GM12878 (cell line): ENCODE results near the gene GUCY1A2. TPM values are rescaled to one million over a fixed set of nuclear protein-coding genes. Genes with fewer than 3 reads are reported as not detected.

Experiments
- ATAC-seq: fragments of 200-7000 bp; cut with Tn5 transposase; 3 replicates; pipeline ENCODE4 v1.9.1; 2020; ENCODE audit warnings: mild to moderate bottlenecking, moderate library complexity
- BruUV-seq: library from RNA; stranded (reverse); fragments of 400-500 nt; replicated peaks from 2 replicates; lab custom pipeline; 2021; lab: Mats Ljungman, UMichigan
- CTCF ChIA-PET: fragments of 300-600 bp; sonication (Branson Sonifier 250); formaldehyde crosslinking; extraction: SDS; loops from one replicate; lab custom pipeline; 2021; ENCODE audit warnings: inconsistent platforms; lab: Yijun Ruan, JAX
- POLR2A ChIA-PET: fragments of 350-600 bp; formaldehyde crosslinking; extraction: SDS; loops from one replicate; lab custom pipeline; 2021; ENCODE audit warnings: inconsistent platforms; lab: Charles Lee
- RAD21 ChIA-PET: fragments of 300-600 bp; sonication (Branson Sonifier 250); formaldehyde crosslinking; loops from one replicate; lab custom pipeline; 2023; ENCODE audit warnings: antibody characterized with exemption; ENCODE audit not compliant: unreplicated experiment; lab: Charles Lee
- SMC1A ChIA-PET: fragments of 300-600 bp; sonication (Branson Sonifier 250); formaldehyde crosslinking; loops from one replicate; lab custom pipeline; 2023; ENCODE audit not compliant: unreplicated experiment, uncharacterized antibody; lab: Charles Lee
- DNase-seq: peaks from one replicate; pipeline ENCODE4 v3.0.0-alpha.2; 2011; ENCODE audit warnings: low read depth, low spot score
- FAIRE-seq: peaks from 3 replicates; lab custom pipeline; 2011; peaks lifted over from hg19 to GRCh38; lab: Jason Lieb, UNC
- H2AFZ ChIP-seq: 2 replicates; pipeline ENCODE4 v1.6.0; 2011; ENCODE audit warnings: low read depth, low read length, control low read depth; ENCODE audit not compliant: control insufficient read depth
- H3K27ac ChIP-seq: 2 replicates; pipeline ENCODE4 v1.5.1; 2011; ENCODE audit warnings: control low read depth; ENCODE audit not compliant: control insufficient read depth, insufficient read depth
- H3K27me3 ChIP-seq, 2 experiments: replicated peaks in 1 of 2; 2 replicates each; pipeline versions ENCODE4 v1.6.0 to v1.6.1; 2011; ENCODE audit warnings: low read length in 1 of 2; ENCODE audit not compliant: control insufficient read depth in 2 of 2, insufficient read depth in 2 of 2
- H3K36me3 ChIP-seq, 2 experiments: 2 replicates each; pipeline ENCODE4 v1.5.1; 2011; ENCODE audit warnings: low read length in 1 of 2; ENCODE audit not compliant: control insufficient read depth in 2 of 2, insufficient read depth in 2 of 2
- H3K4me1 ChIP-seq: 2 replicates; pipeline ENCODE4 v1.6.1; 2011; ENCODE audit warnings: mild to moderate bottlenecking, low read length, moderate library complexity, mixed read lengths; ENCODE audit not compliant: control insufficient read depth, insufficient read depth
- H3K4me2 ChIP-seq: 2 replicates; pipeline ENCODE4 v1.6.0; 2011; ENCODE audit warnings: control low read depth; ENCODE audit not compliant: control insufficient read depth, insufficient read depth
- H3K4me3 ChIP-seq: fragments of 200-600 bp; sonication (generic); 2 replicates; pipeline ENCODE4 v1.5.1; 2016
- H3K79me2 ChIP-seq: 2 replicates; pipeline ENCODE4 v1.6.0; 2011; ENCODE audit warnings: low read length; ENCODE audit not compliant: control insufficient read depth, insufficient read depth
- H3K9ac ChIP-seq: 2 replicates; pipeline ENCODE4 v1.8.0; 2011; ENCODE audit warnings: low read length, control low read depth, mixed read lengths; ENCODE audit not compliant: control insufficient read depth, insufficient read depth
- H3K9me3 ChIP-seq: replicated peaks from 3 replicates; pipeline ENCODE4 v1.5.1; 2011; ENCODE audit warnings: mild to moderate bottlenecking, low read length; ENCODE audit not compliant: control insufficient read depth, insufficient read depth
- H4K20me1 ChIP-seq: 2 replicates; pipeline ENCODE4 v1.6.0; 2011; ENCODE audit not compliant: control insufficient read depth, insufficient read depth
- BCLAF1 ChIP-seq: fragments of 450-650 bp; IDR thresholded peaks from 2 replicates; pipeline ENCODE4 v1.6.1; 2017; ENCODE audit warnings: antibody characterized with exemption, mild to moderate bottlenecking, moderate library complexity
- CEBPZ ChIP-seq: fragments of 150-350 bp; IDR thresholded peaks from 2 replicates; pipeline ENCODE4 v1.6.1; 2016; ENCODE audit warnings: low read depth, low read length
- CREB1 ChIP-seq: IDR thresholded peaks from 2 replicates; pipeline ENCODE4 v1.6.1; 2012; ENCODE audit warnings: low read depth, mild to moderate bottlenecking, inconsistent platforms
- EED ChIP-seq: sonication (generic); IDR thresholded peaks from 2 replicates; pipeline ENCODE4 v1.6.1; 2016; ENCODE audit warnings: antibody characterized with exemption, low read depth
- IRF3 ChIP-seq: fragments of 450-650 bp; IDR thresholded peaks from 2 replicates; pipeline ENCODE4 v1.6.1; 2014; ENCODE audit warnings: mild to moderate bottlenecking
- KDM1A ChIP-seq: fragments of 200-600 bp; sonication (generic); IDR thresholded peaks from 2 replicates; pipeline ENCODE4 v1.6.1; 2016; ENCODE audit warnings: borderline replicate concordance
- STAT1 ChIP-seq: fragments of 450-650 bp; conservative IDR thresholded peaks from 2 replicates; pipeline ENCODE4 v1.6.1; 2014; ENCODE audit warnings: antibody characterized with exemption, mild to moderate bottlenecking
- SUZ12 ChIP-seq: fragments of 200-600 bp; sonication (generic); IDR thresholded peaks from one replicate; pipeline ENCODE4 v1.6.1; 2018; ENCODE audit warnings: antibody characterized with exemption, mild to moderate bottlenecking; ENCODE audit not compliant: unreplicated experiment
- ZBTB11 ChIP-seq: fragments of 450-650 bp; formaldehyde crosslinking; IDR thresholded peaks from 2 replicates; pipeline ENCODE4 v1.5.0; 2022; ENCODE audit warnings: mild to moderate bottlenecking, missing genetic modification characterization
- ZNF622 ChIP-seq: fragments of 450-650 bp; IDR thresholded peaks from 2 replicates; pipeline ENCODE4 v1.6.1; 2017; ENCODE audit warnings: mild to moderate bottlenecking, inconsistent platforms
- WGBS: methylation state at CpG from one replicate; pipeline ENCODE4 v1.1.6; 2016; ENCODE audit warnings: low lambda C conversion rate; ENCODE audit not compliant: insufficient replicate concordance, insufficient coverage; ENCODE audit errors: missing lambda C conversion rate; 5-methylcytosine and 5-hydroxymethylcytosine counted together
- in situ Hi-C: fragments of 300-500 bp; cut with MboI; formaldehyde crosslinking; loops from 9 replicates; pipeline ENCODE4 v1.14.3; 2018; ENCODE audit warnings: mixed read lengths
- intact Hi-C: fragments of 100-400 bp; cut with micrococcal nuclease; formaldehyde crosslinking; loops from one replicate; pipeline ENCODE4 v1.14.2; 2022; ENCODE audit not compliant: unreplicated experiment
- polyA plus RNA-seq, 11 experiments: library from polyadenylated mRNA; depleted of rRNA in 4 of 11; unstranded in 6 of 11; stranded (reverse) in 5 of 11; fragments of >200 nt; fragmentation: Nextera tagmentation in 4 of 11; fragmentation: Illumina TruSeq in 1 of 11; extraction: Ambion mirVana in 4 of 11; extraction: Trizol in 1 of 11; gene quantifications; 1 replicate in 1 of 11; 2 replicates in 10 of 11; pipeline versions ENCODE4 v1.2.1 to v1.2.3, GENCODE V29; 2011 to 2016; ENCODE audit warnings: inconsistent platforms in 2 of 11, missing spikeins in 2 of 11, low read depth in 1 of 11
- total RNA-seq, 4 experiments: library from RNA; depleted of rRNA in 3 of 4; stranded (reverse); fragments of >200 nt in 3 of 4; fragmentation: Illumina TruSeq in 1 of 4; extraction: Trizol in 1 of 4; gene quantifications; 2 replicates each; pipeline versions ENCODE4 v1.2.1 to v1.2.3, GENCODE V29; 2013 to 2021

The GUCY1A2 gene
- total and polyA plus RNA-seq, 10 of the 15 experiments (the other 5 are each of a cell fraction or from before 2014, with no cell fraction given): under 0.01 to 0.03 (median under 0.01) TPM; not detected in 4

- TF ChIP-seq ZBTB11 (CRISPR knock-in tag): no peak
These were observed 12.0 kb downstream of the GUCY1A2 start (continued) for GRCh38 chr11:107006076-107006833.

- H3K4me2 ChIP-seq: no peak overlapping the region
- H3K9ac ChIP-seq: no peak overlapping the region
- DNase-seq (no peak), ATAC-seq (no peak), FAIRE-seq (no peak)
- TF ChIP-seq IRF3 (no peak), CEBPZ (no peak), ZNF622 (no peak), CREB1 (no peak), EED (no peak), STAT1 (no peak), SUZ12 (no peak), KDM1A (no peak), BCLAF1 (no peak)
- ChIA-PET CTCF (no interaction called here), SMC1A (no interaction called here), POLR2A (no interaction called here), RAD21 (no interaction called here)
- H3K79me2 ChIP-seq: no peaks in the 10 kb centered on the region
- no peak overlapping the region for H3K4me3 ChIP-seq
- no peaks in the 10 kb centered on the region; a peak in 1 of 4 replicates for H3K27me3 ChIP-seq
- H3K4me1 ChIP-seq: no peaks in the 10 kb centered on the region
- H3K27ac ChIP-seq: no peak overlapping the region
- H4K20me1 ChIP-seq: no peaks in the 10 kb centered on the region
- BruUV-seq: no TSS peak
- WGBS: 0% methylated on average over 1 of the region's 1 CpG
- in situ Hi-C loops (no loop called here), intact Hi-C loops (no loop called here)
- H2AFZ ChIP-seq: no peak overlapping the region
- H3K9me3 ChIP-seq: no peaks in the 10 kb centered on the region
- no peaks in the 10 kb centered on the region for H3K36me3 ChIP-seq
These were observed 19.1 kb downstream of the GUCY1A2 start for GRCh38 chr11:106999196-106999595.
